ENCODE measurements around the gene STH. TPM values are rescaled to one million over a fixed set of nuclear protein-coding genes. Genes with fewer than 3 reads are reported as not detected.

The STH gene
- total RNA-seq, 1 donor from 2014 or later: not detected

GRCh38 chr17:45967378-45967777 is 31.7 kb upstream of the STH start:
- no peak for DNase-seq (ENCODE audit: low read depth in 2 of 2)

- DNase-seq (ENCODE audit: low read depth in 2 of 2): no peak
Measured at GRCh38 chr17:45968732-45969131, 30.3 kb upstream of the STH start.

GRCh38 chr17:45969726-45970125 is 29.3 kb upstream of the STH start:
- DNase-seq (ENCODE audit: low read depth in 2 of 2): no peak

GRCh38 chr17:45970659-45971058 is 28.4 kb upstream of the STH start:
- DNase-seq (ENCODE audit: low read depth in 2 of 2): no peak

- DNase-seq (ENCODE audit: low read depth in 2 of 2): no peak
Measured at GRCh38 chr17:45971698-45972141, 27.3 kb upstream of the STH start.

- no peak for DNase-seq (ENCODE audit: low read depth in 2 of 2)
Measured at GRCh38 chr17:45972531-45972930, 26.5 kb upstream of the STH start.

- no peak for DNase-seq (ENCODE audit: low read depth in 2 of 2)
Measured at GRCh38 chr17:45973099-45973780, 25.8 kb upstream of the STH start.

- no peak for DNase-seq (ENCODE audit: low read depth in 2 of 2)
Measured at GRCh38 chr17:45973946-45974859, 24.8 kb upstream of the STH start.

GRCh38 chr17:45974916-45975630 is 24.0 kb upstream of the STH start:
- no peak for DNase-seq (ENCODE audit: low read depth in 2 of 2)

- no peak for DNase-seq (ENCODE audit: low read depth in 2 of 2)
Measured at GRCh38 chr17:45975640-45976295, 23.3 kb upstream of the STH start.

GRCh38 chr17:45976391-45976754 is 22.7 kb upstream of the STH start:
- no peak for DNase-seq (ENCODE audit: low read depth in 2 of 2)

- no peak for DNase-seq (ENCODE audit: low read depth in 2 of 2)
Measured at GRCh38 chr17:45976755-45977505, 22.1 kb upstream of the STH start.

- no peak for DNase-seq (ENCODE audit: low read depth in 2 of 2)
Measured at GRCh38 chr17:45977506-45977824, 21.6 kb upstream of the STH start.

- DNase-seq (ENCODE audit: low read depth in 2 of 2): no peak
Measured at GRCh38 chr17:45977976-45978626, 20.9 kb upstream of the STH start.

GRCh38 chr17:45979137-45979536 is 19.9 kb upstream of the STH start:
- DNase-seq (ENCODE audit: low read depth in 2 of 2): no peak

- no peak for DNase-seq (ENCODE audit: low read depth in 2 of 2)
Measured at GRCh38 chr17:45980855-45981254, 18.2 kb upstream of the STH start.

GRCh38 chr17:45981306-45981705 is 17.7 kb upstream of the STH start:
- DNase-seq (ENCODE audit: low read depth in 2 of 2): no peak

- no peak for DNase-seq (ENCODE audit: low read depth in 2 of 2)
Measured at GRCh38 chr17:45982791-45983613, 16.0 kb upstream of the STH start.

GRCh38 chr17:45983614-45984310 is 15.3 kb upstream of the STH start:
- no peak for DNase-seq (ENCODE audit: low read depth in 2 of 2)

All from lung microvascular endothelial cell (primary cell).